Upper lobe of left lung (tissue), 4 donors: ENCODE data around the gene SH3BP5.

Experiments
- POLR2A ChIP-seq, 4 donors: fragments of 450-650 bp; IDR thresholded peaks; one replicate each; pipeline ENCODE4 v1.5.1; 2016 to 2017; ENCODE audit warnings: antibody characterized with exemption in 4 of 4, mild to moderate bottlenecking in 2 of 4
- POLR2AphosphoS5 ChIP-seq, 2 donors: sonication (generic); formaldehyde crosslinking; IDR thresholded peaks; one replicate each; pipeline ENCODE4 v1.5.1; 2017; ENCODE audit warnings: antibody characterized with exemption in 2 of 2
- TF ChIP-seq, protein P1 (sequence below), 6 experiments: fragments of 450-650 bp in 4 of 6; fragments of 200-600 bp in 2 of 6; sonication (generic) in 2 of 6; IDR thresholded peaks; one replicate each; pipeline ENCODE4 v1.5.1; 2016 to 2019; ENCODE audit warnings: antibody characterized with exemption in 6 of 6

DNA sequence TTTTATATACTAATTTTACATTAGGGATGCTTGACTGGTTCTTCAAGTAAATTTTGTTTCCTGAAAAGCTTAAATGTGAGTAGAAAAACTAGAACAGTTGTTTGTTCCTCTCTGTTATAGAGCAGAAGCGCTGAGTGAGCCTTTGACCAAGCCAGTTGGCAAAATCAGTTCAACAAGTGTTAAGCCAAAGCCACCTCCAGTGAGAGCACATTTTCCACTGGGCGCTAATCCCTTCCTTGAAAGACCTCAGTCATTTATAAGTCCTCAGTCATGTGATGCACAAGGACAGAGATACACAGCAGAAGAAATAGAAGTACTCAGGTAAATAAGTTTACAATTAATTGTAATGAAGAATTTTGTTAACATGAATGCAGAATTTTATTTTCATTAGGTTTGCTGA lies 111.7 kb downstream of the SH3BP5 start:
- no peak for TF ChIP-seq POLR2AphosphoS5 (IDR thresholded peaks at IDR 0.05)
- TF ChIP-seq, protein P1, sequence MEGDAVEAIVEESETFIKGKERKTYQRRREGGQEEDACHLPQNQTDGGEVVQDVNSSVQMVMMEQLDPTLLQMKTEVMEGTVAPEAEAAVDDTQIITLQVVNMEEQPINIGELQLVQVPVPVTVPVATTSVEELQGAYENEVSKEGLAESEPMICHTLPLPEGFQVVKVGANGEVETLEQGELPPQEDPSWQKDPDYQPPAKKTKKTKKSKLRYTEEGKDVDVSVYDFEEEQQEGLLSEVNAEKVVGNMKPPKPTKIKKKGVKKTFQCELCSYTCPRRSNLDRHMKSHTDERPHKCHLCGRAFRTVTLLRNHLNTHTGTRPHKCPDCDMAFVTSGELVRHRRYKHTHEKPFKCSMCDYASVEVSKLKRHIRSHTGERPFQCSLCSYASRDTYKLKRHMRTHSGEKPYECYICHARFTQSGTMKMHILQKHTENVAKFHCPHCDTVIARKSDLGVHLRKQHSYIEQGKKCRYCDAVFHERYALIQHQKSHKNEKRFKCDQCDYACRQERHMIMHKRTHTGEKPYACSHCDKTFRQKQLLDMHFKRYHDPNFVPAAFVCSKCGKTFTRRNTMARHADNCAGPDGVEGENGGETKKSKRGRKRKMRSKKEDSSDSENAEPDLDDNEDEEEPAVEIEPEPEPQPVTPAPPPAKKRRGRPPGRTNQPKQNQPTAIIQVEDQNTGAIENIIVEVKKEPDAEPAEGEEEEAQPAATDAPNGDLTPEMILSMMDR (IDR thresholded peaks at IDR 0.05) = no peak
- TF ChIP-seq POLR2A (IDR thresholded peaks at IDR 0.05) = no peak
